ENCODE measurements around the gene OR51B4. TPM values are rescaled to one million over a fixed set of nuclear protein-coding genes. Genes with fewer than 3 reads are reported as not detected.

Gene OR51B4
- total RNA-seq, 1 experiment from 2014 or later = 0.11 TPM

DNA sequence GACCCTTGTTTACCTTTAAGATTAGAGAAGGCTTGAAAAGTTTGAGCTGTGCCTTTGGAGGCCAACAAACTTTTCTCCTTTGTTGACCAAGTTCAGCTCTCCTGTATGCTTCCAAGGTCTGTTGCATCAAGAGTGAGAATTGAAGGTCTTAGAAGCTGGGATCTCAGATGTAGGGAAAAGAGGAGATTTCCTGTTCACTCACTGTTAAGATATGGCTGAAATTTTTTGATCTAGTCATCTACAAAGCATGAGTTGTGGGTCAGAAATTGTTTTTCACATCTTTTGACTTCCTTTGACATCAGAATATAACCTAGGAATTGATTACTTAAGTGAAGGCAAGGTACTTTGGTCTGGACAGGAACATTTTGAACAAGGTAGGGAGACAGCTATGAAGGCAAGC lies 12.1 kb downstream of the OR51B4 start:
- H3K79me2 ChIP-seq (ENCODE audit: low read length) = no peaks in the 10 kb centered on the region
- no peaks in the 10 kb centered on the region for H3K4me1 ChIP-seq (ENCODE audit: insufficient read depth, low read length)
- intact Hi-C loops (cut with micrococcal nuclease) = no loop called here
- no peak overlapping the region for H2AFZ ChIP-seq (ENCODE audit: low read length)
- no peaks in the 10 kb centered on the region for H3F3A ChIP-seq (ENCODE audit: low read length, unreplicated experiment)
- no peak overlapping the region for H3K27ac ChIP-seq (ENCODE audit: low read length)
- no peaks in the 10 kb centered on the region for H3K9me2 ChIP-seq (replicated peaks; ENCODE audit: low read length)
- no peak overlapping the region for H3K4me3 ChIP-seq (ENCODE audit: low read length)
- BruUV-seq (replicated peaks) = no TSS peak
- H3K9me3 ChIP-seq (ENCODE audit: low read length) = no peaks in the 10 kb centered on the region
- no peak overlapping the region for H3K9ac ChIP-seq (ENCODE audit: low read length)
- TF ChIP-seq, protein P1, sequence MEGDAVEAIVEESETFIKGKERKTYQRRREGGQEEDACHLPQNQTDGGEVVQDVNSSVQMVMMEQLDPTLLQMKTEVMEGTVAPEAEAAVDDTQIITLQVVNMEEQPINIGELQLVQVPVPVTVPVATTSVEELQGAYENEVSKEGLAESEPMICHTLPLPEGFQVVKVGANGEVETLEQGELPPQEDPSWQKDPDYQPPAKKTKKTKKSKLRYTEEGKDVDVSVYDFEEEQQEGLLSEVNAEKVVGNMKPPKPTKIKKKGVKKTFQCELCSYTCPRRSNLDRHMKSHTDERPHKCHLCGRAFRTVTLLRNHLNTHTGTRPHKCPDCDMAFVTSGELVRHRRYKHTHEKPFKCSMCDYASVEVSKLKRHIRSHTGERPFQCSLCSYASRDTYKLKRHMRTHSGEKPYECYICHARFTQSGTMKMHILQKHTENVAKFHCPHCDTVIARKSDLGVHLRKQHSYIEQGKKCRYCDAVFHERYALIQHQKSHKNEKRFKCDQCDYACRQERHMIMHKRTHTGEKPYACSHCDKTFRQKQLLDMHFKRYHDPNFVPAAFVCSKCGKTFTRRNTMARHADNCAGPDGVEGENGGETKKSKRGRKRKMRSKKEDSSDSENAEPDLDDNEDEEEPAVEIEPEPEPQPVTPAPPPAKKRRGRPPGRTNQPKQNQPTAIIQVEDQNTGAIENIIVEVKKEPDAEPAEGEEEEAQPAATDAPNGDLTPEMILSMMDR (conservative IDR thresholded peaks at IDR 0.05; ENCODE audit: low read depth, low read length) = no peak
- TF ChIP-seq EZH2 (IDR thresholded peaks at IDR 0.05; ENCODE audit: low read length, unreplicated experiment) = no peak
- no peak for TF ChIP-seq EZH2phosphoT487 (IDR thresholded peaks at IDR 0.05; ENCODE audit: borderline replicate concordance, low read length)
- ATAC-seq = no peak
- no peak overlapping the region for H3K4me2 ChIP-seq (ENCODE audit: low read length)
- H3K36me3 ChIP-seq (ENCODE audit: low read depth, low read length) = no peaks in the 10 kb centered on the region
- no peaks in the 10 kb centered on the region for H3K27me3 ChIP-seq (ENCODE audit: low read length)
- ChIA-PET POLR2A (ENCODE audit: unreplicated experiment) (no interaction called here), CTCF (no interaction called here)
- no peak for DNase-seq
- no peaks in the 10 kb centered on the region for H4K20me1 ChIP-seq (ENCODE audit: low read length)

DNA sequence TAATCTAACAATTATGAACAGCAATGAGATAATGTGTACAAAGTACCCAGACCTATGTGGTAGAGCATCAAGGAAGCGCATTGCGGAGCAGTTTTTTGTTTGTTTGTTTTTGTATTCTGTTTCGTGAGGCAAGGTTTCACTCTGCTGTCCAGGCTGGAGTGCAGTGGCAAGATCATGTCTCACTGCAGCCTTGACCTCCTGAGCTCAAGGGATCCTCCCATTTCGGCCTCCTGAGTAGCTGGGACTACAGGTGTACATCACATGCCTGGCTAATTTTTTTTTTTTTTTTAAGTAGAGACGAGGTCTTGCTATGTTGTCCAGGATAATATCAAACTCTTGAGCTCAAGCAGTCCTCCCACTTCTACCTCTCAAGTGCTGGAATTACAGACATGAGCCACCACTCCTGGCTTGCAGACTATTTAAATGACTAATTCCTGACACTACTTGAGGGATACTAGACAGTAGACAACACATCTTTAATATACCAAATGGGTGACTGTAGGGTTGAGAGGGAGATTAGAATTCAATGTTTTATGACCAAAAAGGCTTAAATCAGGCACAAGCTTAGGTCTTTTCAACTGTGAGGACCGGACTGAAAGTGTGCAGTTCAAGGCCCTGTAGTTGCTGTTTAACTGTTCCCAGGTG lies 12.7 kb downstream of the OR51B4 start:
- H3K9me2 ChIP-seq (replicated peaks; ENCODE audit: low read length) = no peaks in the 10 kb centered on the region
- ATAC-seq (no peak), DNase-seq (no peak)
- H3K9ac ChIP-seq (ENCODE audit: low read length) = no peak overlapping the region
- H3K27ac ChIP-seq (ENCODE audit: low read length) = no peak overlapping the region
- no peaks in the 10 kb centered on the region for H3K36me3 ChIP-seq (ENCODE audit: low read depth, low read length)
- no peak overlapping the region for H3K4me2 ChIP-seq (ENCODE audit: low read length)
- CTCF ChIA-PET = no interaction called here
- intact Hi-C loops (cut with micrococcal nuclease) = no loop called here
- no peaks in the 10 kb centered on the region for H3K4me1 ChIP-seq (ENCODE audit: insufficient read depth, low read length)
- no peak overlapping the region for H3K4me3 ChIP-seq (ENCODE audit: low read length)
- no peaks in the 10 kb centered on the region for H3F3A ChIP-seq (ENCODE audit: low read length, unreplicated experiment)
- no peaks in the 10 kb centered on the region for H3K27me3 ChIP-seq (ENCODE audit: low read length)
- TF ChIP-seq, protein P1 (conservative IDR thresholded peaks at IDR 0.05; ENCODE audit: low read depth, low read length) = no peak
- no peak for TF ChIP-seq EZH2 (IDR thresholded peaks at IDR 0.05; ENCODE audit: low read length, unreplicated experiment)
- BruUV-seq (replicated peaks) = no TSS peak
- POLR2A ChIA-PET (ENCODE audit: unreplicated experiment) = no interaction called here
- H4K20me1 ChIP-seq (ENCODE audit: low read length) = no peaks in the 10 kb centered on the region
- H2AFZ ChIP-seq (ENCODE audit: low read length) = no peak overlapping the region
- no peaks in the 10 kb centered on the region for H3K79me2 ChIP-seq (ENCODE audit: low read length)
- no peaks in the 10 kb centered on the region for H3K9me3 ChIP-seq (ENCODE audit: low read length)

DNA sequence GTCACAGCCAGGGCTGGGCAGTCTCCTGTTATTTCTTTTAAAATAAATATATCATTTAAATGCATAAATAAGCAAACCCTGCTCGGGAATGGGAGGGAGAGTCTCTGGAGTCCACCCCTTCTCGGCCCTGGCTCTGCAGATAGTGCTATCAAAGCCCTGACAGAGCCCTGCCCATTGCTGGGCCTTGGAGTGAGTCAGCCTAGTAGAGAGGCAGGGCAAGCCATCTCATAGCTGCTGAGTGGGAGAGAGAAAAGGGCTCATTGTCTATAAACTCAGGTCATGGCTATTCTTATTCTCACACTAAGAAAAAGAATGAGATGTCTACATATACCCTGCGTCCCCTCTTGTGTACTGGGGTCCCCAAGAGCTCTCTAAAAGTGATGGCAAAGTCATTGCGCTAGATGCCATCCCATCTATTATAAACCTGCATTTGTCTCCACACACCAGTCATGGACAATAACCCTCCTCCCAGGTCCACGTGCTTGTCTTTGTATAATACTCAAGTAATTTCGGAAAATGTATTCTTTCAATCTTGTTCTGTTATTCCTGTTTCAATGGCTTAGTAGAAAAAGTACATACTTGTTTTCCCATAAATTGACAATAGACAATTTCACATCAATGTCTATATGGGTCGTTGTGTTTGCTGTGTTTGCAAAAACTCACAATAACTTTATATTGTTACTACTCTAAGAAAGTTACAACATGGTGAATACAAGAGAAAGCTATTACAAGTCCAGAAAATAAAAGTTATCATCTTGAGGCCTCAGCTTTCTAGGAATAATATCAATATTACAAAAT lies 13.4 kb downstream of the OR51B4 start:
- intact Hi-C loops (cut with micrococcal nuclease) = no loop called here
- Histone ChIP-seq H3K9me2 (replicated peaks; ENCODE audit: low read length) (no peaks in the 10 kb centered on the region), H3K4me2 (ENCODE audit: low read length) (no peak overlapping the region), H3K36me3 (ENCODE audit: low read depth, low read length) (no peaks in the 10 kb centered on the region), H3F3A (ENCODE audit: low read length, unreplicated experiment) (no peaks in the 10 kb centered on the region), H3K4me1 (ENCODE audit: insufficient read depth, low read length) (no peaks in the 10 kb centered on the region), H2AFZ (ENCODE audit: low read length) (no peak overlapping the region), H3K4me3 (ENCODE audit: low read length) (no peak overlapping the region), H3K27me3 (ENCODE audit: low read length) (no peaks in the 10 kb centered on the region), H3K79me2 (ENCODE audit: low read length) (no peaks in the 10 kb centered on the region), H3K27ac (ENCODE audit: low read length) (no peak overlapping the region), H3K9ac (ENCODE audit: low read length) (no peak overlapping the region), H3K9me3 (ENCODE audit: low read length) (no peaks in the 10 kb centered on the region), H4K20me1 (ENCODE audit: low read length) (no peaks in the 10 kb centered on the region)
- BruUV-seq (replicated peaks) = no TSS peak
- TF ChIP-seq EZH2phosphoT487 (IDR thresholded peaks at IDR 0.05; ENCODE audit: borderline replicate concordance, low read length) (no peak), EZH2 (IDR thresholded peaks at IDR 0.05; ENCODE audit: low read length, unreplicated experiment) (no peak)
- TF ChIP-seq, protein P1 (conservative IDR thresholded peaks at IDR 0.05; ENCODE audit: low read depth, low read length) = no peak
- ChIA-PET POLR2A (ENCODE audit: unreplicated experiment) (no interaction called here), CTCF (no interaction called here)
- ATAC-seq (no peak), DNase-seq (no peak)
